K562 (cell line): ENCODE results near the gene CBX2. TPM values are rescaled to one million over a fixed set of nuclear protein-coding genes. Genes with fewer than 3 reads are reported as not detected.

ENCODE experiments used
- ATAC-seq: fragments of 200-7000 bp; cut with Tn5 transposase; 3 replicates; pipeline ENCODE4 v1.9.1; 2020; ENCODE audit warnings: moderate library complexity
- BruUV-seq: library from RNA; stranded (reverse); fragments of 400-500 nt; replicated peaks from 2 replicates; lab custom pipeline; 2021; lab: Mats Ljungman, UMichigan
- CTCF ChIA-PET: fragments of 300-600 bp; formaldehyde crosslinking; extraction: SDS; loops from one replicate; lab custom pipeline; 2021; ENCODE audit warnings: low intra/inter-chr PET ratio; lab: Yijun Ruan, JAX
- POLR2A ChIA-PET: fragments of 300-600, 350-650 bp; sonication (Branson Sonifier 250); formaldehyde crosslinking; extraction: SDS; loops from one replicate; lab custom pipeline; 2021; ENCODE audit warnings: antibody characterized with exemption, inconsistent platforms; lab: Yijun Ruan, JAX
- DNase-seq, 4 experiments: peaks; one replicate each; pipeline versions ENCODE4 v3.0.0 to v3.0.0-alpha.2; 2011 to 2018; ENCODE audit warnings: low spot score in 3 of 4, mixed read lengths in 3 of 4; ENCODE audit errors: extremely low read depth in 1 of 4
- FAIRE-seq: peaks from 2 replicates; lab custom pipeline; 2011; peaks lifted over from hg19 to GRCh38; lab: Jason Lieb, UNC
- H2AFZ ChIP-seq: 2 replicates; pipeline ENCODE4 v1.6.0; 2011; ENCODE audit warnings: low read depth, low read length, control low read depth, inconsistent platforms
- H3K27ac ChIP-seq: fragments of 200-600 bp; 3 replicates; pipeline ENCODE4 v1.8.0; 2011; ENCODE audit warnings: low read depth, mild to moderate bottlenecking, control low read depth, inconsistent platforms, low read length, moderate library complexity, mixed read lengths; ENCODE audit errors: extremely low read depth
- H3K27me3 ChIP-seq, 2 experiments: fragments of 300-600 bp in 1 of 2; 2 replicates in 1 of 2; 3 replicates in 1 of 2; pipeline versions ENCODE4 v1.6.0 to v1.8.0; 2011; ENCODE audit warnings: inconsistent platforms in 2 of 2, low read length in 2 of 2, mild to moderate bottlenecking in 1 of 2, mixed read lengths in 1 of 2, moderate library complexity in 1 of 2; ENCODE audit not compliant: control insufficient read depth in 2 of 2, insufficient read depth in 2 of 2
- H3K36me3 ChIP-seq: fragments of 300-600 bp; 3 replicates; pipeline ENCODE4 v1.8.0; 2011; ENCODE audit warnings: mild to moderate bottlenecking, low read length, inconsistent platforms; ENCODE audit not compliant: control insufficient read depth, insufficient read depth
- H3K4me1 ChIP-seq, 2 experiments: fragments of 200-600 bp in 1 of 2; replicated peaks in 1 of 2; 2 replicates in 1 of 2; 3 replicates in 1 of 2; pipeline versions ENCODE4 v1.5.1 to v1.8.0; 2011; ENCODE audit warnings: inconsistent platforms in 2 of 2, low read length in 2 of 2, mild to moderate bottlenecking in 1 of 2, mixed read lengths in 1 of 2, moderate library complexity in 1 of 2; ENCODE audit not compliant: control insufficient read depth in 2 of 2, insufficient read depth in 2 of 2
- H3K4me2 ChIP-seq: 2 replicates; pipeline ENCODE4 v1.6.1; 2011; ENCODE audit warnings: low read length, control low read depth, inconsistent platforms, mixed read lengths; ENCODE audit not compliant: insufficient read depth
- H3K4me3 ChIP-seq: fragments of 200-600 bp; sonication (generic), shearing (Covaris generic); 2 replicates; pipeline ENCODE4 v1.5.1; 2016; ENCODE audit warnings: control low read depth, inconsistent platforms
- H3K79me2 ChIP-seq: fragments of 200-600 bp; 3 replicates; pipeline ENCODE4 v1.8.0; 2011; ENCODE audit warnings: low read length, inconsistent platforms; ENCODE audit not compliant: control insufficient read depth, insufficient read depth
- H3K9ac ChIP-seq, 2 experiments: 2 replicates each; pipeline versions ENCODE4 v1.6.0 to v1.6.1; 2011; ENCODE audit warnings: low read depth in 2 of 2, low read length in 2 of 2, control low read depth in 1 of 2, inconsistent platforms in 1 of 2, mild to moderate bottlenecking in 1 of 2, mixed read lengths in 1 of 2; ENCODE audit not compliant: insufficient read depth in 1 of 2
- H3K9me1 ChIP-seq: one replicate; pipeline ENCODE4 v1.6.0; 2011; ENCODE audit warnings: inconsistent platforms, mild to moderate bottlenecking, low read length, moderate library complexity; ENCODE audit not compliant: control insufficient read depth, insufficient read depth
- H3K9me3 ChIP-seq: replicated peaks from 2 replicates; pipeline ENCODE4 v1.5.1; 2011; ENCODE audit warnings: low read depth, low read length, inconsistent platforms; ENCODE audit not compliant: control insufficient read depth, insufficient read depth
- H4K20me1 ChIP-seq: replicated peaks from 2 replicates; pipeline ENCODE4 v1.6.1; 2011; ENCODE audit warnings: low read length, inconsistent platforms, mixed read lengths; ENCODE audit not compliant: control insufficient read depth, insufficient read depth
- DMBX1 ChIP-seq: fragments of 250-450 bp; sonication (Bioruptor Pico); IDR thresholded peaks from 2 replicates; pipeline ENCODE4 v1.8.0; 2022; ENCODE audit warnings: inconsistent platforms, mild to moderate bottlenecking, moderate library complexity, borderline replicate concordance
- E2F5 ChIP-seq: sonication (generic); formaldehyde crosslinking; IDR thresholded peaks from 2 replicates; pipeline ENCODE4 v1.8.0; 2022; ENCODE audit warnings: mild to moderate bottlenecking, missing genetic modification reagents
- FOXJ2 ChIP-seq: fragments of 200-800 bp; sonication (Bioruptor generic); IDR thresholded peaks from 2 replicates; pipeline ENCODE4 v1.6.1; 2016; ENCODE audit warnings: missing genetic modification characterization, missing compliant biosample characterization
- FOXM1 ChIP-seq, 2 experiments: fragments of 450-650 bp in 1 of 2; sonication (generic) in 1 of 2; formaldehyde crosslinking in 1 of 2; IDR thresholded peaks; 2 replicates each; pipeline versions ENCODE4 v1.6.1 to v1.9.0; 2017 to 2022; ENCODE audit warnings: low read depth in 2 of 2, mild to moderate bottlenecking in 2 of 2, missing genetic modification reagents in 1 of 2, moderate library complexity in 1 of 2
- MYBL2 ChIP-seq, 2 experiments: fragments of 450-650 bp in 1 of 2; sonication (generic) in 1 of 2; formaldehyde crosslinking in 1 of 2; IDR thresholded peaks; 2 replicates each; pipeline versions ENCODE4 v1.6.1 to v1.8.1; 2017 to 2022; ENCODE audit warnings: borderline replicate concordance in 1 of 2, inconsistent platforms in 1 of 2, low read depth in 1 of 2, mild to moderate bottlenecking in 1 of 2, missing genetic modification reagents in 1 of 2, moderate library complexity in 1 of 2
- SIX5 ChIP-seq, 2 experiments: IDR thresholded peaks; 2 replicates each; pipeline ENCODE4 v1.6.1; 2011; ENCODE audit warnings: low read length in 2 of 2, borderline replicate concordance in 1 of 2, low read depth in 1 of 2, mild to moderate bottlenecking in 1 of 2, moderate library complexity in 1 of 2; ENCODE audit not compliant: insufficient read depth in 1 of 2
- ZBTB7A ChIP-seq: IDR thresholded peaks from 2 replicates; pipeline ENCODE4 v1.6.1; 2011; ENCODE audit warnings: low read depth, mild to moderate bottlenecking, low read length, moderate library complexity, borderline replicate concordance; ENCODE audit not compliant: control insufficient read depth
- ZNF717 ChIP-seq: fragments of 250-450 bp; sonication (Bioruptor Pico); IDR thresholded peaks from 2 replicates; pipeline ENCODE4 v1.5.0; 2021
- WGBS: fragments of 100-300 bp; shearing (Covaris generic); methylation state at CpG from one replicate; pipeline ENCODE4 v1.1.6; 2016; ENCODE audit warnings: low coverage, mixed read lengths; ENCODE audit not compliant: insufficient coverage; ENCODE audit errors: missing lambda C conversion rate; 5-methylcytosine and 5-hydroxymethylcytosine counted together
- in situ Hi-C: fragments of 300-500 bp; cut with MboI; formaldehyde crosslinking; loops from 4 replicates; pipeline ENCODE4 v1.15.0; 2018; ENCODE audit warnings: inconsistent platforms, mixed read lengths
- intact Hi-C: fragments of 100-400 bp; cut with micrococcal nuclease; formaldehyde crosslinking; loops from 2 replicates; pipeline ENCODE4 v1.14.2; 2022
- polyA plus RNA-seq, 8 experiments: library from polyadenylated mRNA; depleted of rRNA in 4 of 8; stranded (reverse) in 5 of 8; unstranded in 3 of 8; fragments of >200 nt; fragmentation: Nextera tagmentation in 2 of 8; fragmentation: Illumina TruSeq in 1 of 8; extraction: Ambion mirVana in 2 of 8; extraction: Trizol in 1 of 8; gene quantifications; 2 replicates each; pipeline versions ENCODE4 v1.2.1 to v1.2.3, GENCODE V29; 2011 to 2014; ENCODE audit warnings: inconsistent platforms in 1 of 8, missing spikeins in 1 of 8
- total RNA-seq, 7 experiments: library from RNA; depleted of rRNA in 6 of 7; stranded (reverse); fragments of >200 nt in 6 of 7; fragmentation: Illumina TruSeq in 2 of 7; extraction: Trizol in 2 of 7; gene quantifications; 2 replicates each; pipeline versions ENCODE4 v1.2.1 to v1.2.3, GENCODE V29; 2011 to 2021; ENCODE audit warnings: low replicate concordance in 1 of 7

Gene CBX2
- total and polyA plus RNA-seq, 9 of the 15 experiments (the other 6 are each of a cell fraction or from before 2014, with no cell fraction given), result 0.66 to 26.9 (median 13.9) TPM

GRCh38 chr17:79811868-79812352 lies 34.0 kb downstream of the CBX2 start:
- no peak for ATAC-seq
- intact Hi-C loops (loop anchor here (2.0 to 5.0 kb wide), 2 partner anchors 21 to 180 kb away; no protein-coding TSS in a partner anchor), in situ Hi-C loops (no loop called here)
- Histone ChIP-seq H3K27me3 (no peaks in the 10 kb centered on the region), H3K4me3 (no peak overlapping the region), H4K20me1 (no peaks in the 10 kb centered on the region), H2AFZ (no peak overlapping the region), H3K36me3 (no peaks in the 10 kb centered on the region), H3K9me3 (no peaks in the 10 kb centered on the region)
- WGBS, result 60% methylated on average over 17 of the region's 20 CpGs
- CTCF ChIA-PET, result interaction anchor here (1.1 to 1.3 kb wide), 2 partner anchors 23 to 28 kb away, joined by 3 read pairs; no protein-coding TSS in a partner anchor
- TF ChIP-seq SIX5 (IDR thresholded peaks at IDR 0.05; ENCODE audit: borderline replicate concordance in 1 of 2, insufficient read depth in 1 of 2, low read depth in 1 of 2, low read length in 2 of 2) (no peak), FOXM1 (IDR thresholded peaks at IDR 0.05; ENCODE audit: low read depth) (no peak), FOXM1 (CRISPR knock-in tag; IDR thresholded peaks at IDR 0.05; ENCODE audit: low read depth) (no peak), E2F5 (CRISPR knock-in tag) (no peak), ZBTB7A (peak; percentile 62), MYBL2 (IDR thresholded peaks at IDR 0.05; ENCODE audit: low read depth) (no peak), MYBL2 (CRISPR knock-in tag; IDR thresholded peaks at IDR 0.05; ENCODE audit: borderline replicate concordance) (no peak), FOXJ2 (tag) (0 out of 2 replicates have a peak, but pooled peaks have one; percentile 9), ZNF717 (no peak), DMBX1 (CRISPR knock-in tag) (no peak)
- TF ChIP-seq, all 486 proteins: peak for 2
- H3K4me1 ChIP-seq, result peaks cover 23 to 76% of the 10 kb centered on the region in 2 experiments
- BruUV-seq, result no TSS peak
- 0 out of 2 replicates have a peak overlapping the region, but pooled peaks have one; percentile 82 for H3K4me2 ChIP-seq
- FAIRE-seq, result no peak
- no peak overlapping the region for H3K27ac ChIP-seq
- H3K9me1 ChIP-seq, result no peaks in the 10 kb centered on the region
- H3K79me2 ChIP-seq, result no peaks in the 10 kb centered on the region
- no peak for DNase-seq
- POLR2A ChIA-PET, result interaction anchor here (0.5 to 18.8 kb wide), 7 partner anchors 8 to 97 kb away, joined by 3 to 386 read pairs (median 9); partner anchors contain the start of genes CBX4 and CBX8
- H3K9ac ChIP-seq, result peak overlapping the region in 1 of 2 experiments; percentile 90; a peak in 1 of 4 replicates
